HUES6 (cell line): Measurements from ENCODE around the gene SEC22B.
"Not testable (repeated sequence)": the region's sequence is repeated elsewhere in the genome, so short reads cannot be mapped to it uniquely, and the experiment has no call there.

Experiments used
- H3K27ac ChIP-seq: 2 replicates; pipeline ENCODE4 v1.7.0; 2013; ENCODE audit warnings: low read depth, mild to moderate bottlenecking, low read length, inconsistent platforms
- H3K27me3 ChIP-seq: 2 replicates; pipeline ENCODE4 v1.6.1; 2013; ENCODE audit warnings: low read length; ENCODE audit not compliant: control insufficient read depth, insufficient read depth
- H3K36me3 ChIP-seq: 2 replicates; pipeline ENCODE4 v1.6.1; 2013; ENCODE audit warnings: low read length; ENCODE audit not compliant: control insufficient read depth, insufficient read depth
- H3K4me1 ChIP-seq: 2 replicates; pipeline ENCODE4 v1.6.1; 2013; ENCODE audit warnings: low read length; ENCODE audit not compliant: control insufficient read depth, insufficient read depth
- H3K4me3 ChIP-seq: 2 replicates; pipeline ENCODE4 v1.5.1; 2013; ENCODE audit warnings: low read depth, low read length
- H3K9ac ChIP-seq: one replicate; pipeline ENCODE4 v1.6.1; 2013; ENCODE audit warnings: mild to moderate bottlenecking, low read length
- H3K9me3 ChIP-seq: 2 replicates; pipeline ENCODE4 v1.6.1; 2013; ENCODE audit warnings: low read depth, low read length; ENCODE audit not compliant: control insufficient read depth, insufficient read depth

The SEC22B gene

GRCh38 chr1:120176092-120176855 lies at the start of gene SEC22B:
Gene SEC22B (minus strand): TSS chr1:120176520. CDS start chr1:120176381, 139 bp downstream.
- peaks cover 16% of the 10 kb centered on the region for H3K4me1 ChIP-seq
- H3K9me3 ChIP-seq, result no peaks in the 10 kb centered on the region
- H3K27ac ChIP-seq, result peak within 1 kb of the TSS; percentile 63
- no peaks in the 10 kb centered on the region for H3K36me3 ChIP-seq
- H3K4me3 ChIP-seq, result peak within 1 kb of the TSS; percentile 81
- peak within 1 kb of the TSS; percentile 86 for H3K9ac ChIP-seq
- H3K27me3 ChIP-seq, result no peaks in the 10 kb centered on the region

GRCh38 chr1:120217933-120218332 lies 41.6 kb upstream of the SEC22B start:
- H3K4me1 ChIP-seq, H3K9me3 ChIP-seq, H3K27me3 ChIP-seq: not testable (repeated sequence)

GRCh38 chr1:120217175-120217929 lies 41.0 kb upstream of the SEC22B start:
- not testable (repeated sequence) for H3K36me3 ChIP-seq

More at GRCh38 chr1:120217933-120218332, 41.6 kb upstream of the SEC22B start:
- H3K27ac ChIP-seq, H3K36me3 ChIP-seq, H3K9ac ChIP-seq, H3K4me3 ChIP-seq: not testable (repeated sequence)

GRCh38 chr1:120213606-120214005 lies 37.3 kb upstream of the SEC22B start:
- not testable (repeated sequence) for H3K4me3 ChIP-seq, H3K27ac ChIP-seq, H3K4me1 ChIP-seq, H3K27me3 ChIP-seq, H3K36me3 ChIP-seq, H3K9ac ChIP-seq, H3K9me3 ChIP-seq

More at GRCh38 chr1:120217175-120217929, 41.0 kb upstream of the SEC22B start:
- H3K27me3 ChIP-seq, H3K4me3 ChIP-seq, H3K9ac ChIP-seq, H3K27ac ChIP-seq, H3K9me3 ChIP-seq, H3K4me1 ChIP-seq: not testable (repeated sequence)

- H3K4me1 ChIP-seq, H3K36me3 ChIP-seq, H3K9me3 ChIP-seq, H3K27me3 ChIP-seq, H3K27ac ChIP-seq, H3K4me3 ChIP-seq, H3K9ac ChIP-seq: not testable (repeated sequence)
These were observed 34.4 kb upstream of the SEC22B start for GRCh38 chr1:120210754-120211153.

- not testable (repeated sequence) for H3K36me3 ChIP-seq, H3K4me1 ChIP-seq, H3K9ac ChIP-seq, H3K27me3 ChIP-seq, H3K27ac ChIP-seq, H3K9me3 ChIP-seq
- peak overlapping the region; percentile 49 for H3K4me3 ChIP-seq
These were observed 20.8 kb upstream of the SEC22B start for GRCh38 chr1:120196863-120197775.

- not testable (repeated sequence) for H3K27me3 ChIP-seq, H3K9ac ChIP-seq, H3K36me3 ChIP-seq, H3K4me1 ChIP-seq, H3K4me3 ChIP-seq, H3K9me3 ChIP-seq, H3K27ac ChIP-seq
These were observed 12.3 kb upstream of the SEC22B start for GRCh38 chr1:120188626-120189025.

GRCh38 chr1:120182176-120182707 lies 5.9 kb upstream of the SEC22B start:
- H3K4me3 ChIP-seq, H3K9me3 ChIP-seq, H3K27me3 ChIP-seq, H3K36me3 ChIP-seq, H3K9ac ChIP-seq, H3K27ac ChIP-seq: not testable (repeated sequence)
- peaks cover 16% of the 10 kb centered on the region for H3K4me1 ChIP-seq

- Histone ChIP-seq H3K9ac (peak overlapping the region; percentile 57), H3K4me3 (peak overlapping the region; percentile 45)
These were observed 3.7 kb upstream of the SEC22B start for GRCh38 chr1:120179811-120180690.

More at GRCh38 chr1:120179811-120180690, 3.7 kb upstream of the SEC22B start:
- not testable (repeated sequence) for H3K9me3 ChIP-seq, H3K36me3 ChIP-seq, H3K27me3 ChIP-seq
- Histone ChIP-seq H3K4me1 (peaks cover 16% of the 10 kb centered on the region), H3K27ac (peak overlapping the region; percentile 77; the same call in 1 of the 2 replicates)
